Kidney epithelial cell (primary cell): ENCODE data around the gene HAPSTR1. TPM values are rescaled to one million over a fixed set of nuclear protein-coding genes. Genes with fewer than 3 reads are reported as not detected.

Experiments used
- DNase-seq: peaks from one replicate; pipeline ENCODE4 v3.0.0-alpha.2; 2010; ENCODE audit warnings: low read depth
- H3K27me3 ChIP-seq: 2 replicates; pipeline ENCODE4 v1.6.0; 2011; ENCODE audit warnings: low read length; ENCODE audit not compliant: control insufficient read depth, insufficient read depth
- H3K36me3 ChIP-seq: 2 replicates; pipeline ENCODE4 v1.5.1; 2011; ENCODE audit warnings: low read length; ENCODE audit not compliant: control insufficient read depth, insufficient read depth
- H3K4me3 ChIP-seq: 2 replicates; pipeline ENCODE4 v1.5.1; 2011; ENCODE audit warnings: low read depth, mild to moderate bottlenecking, control low read depth, low read length
- CTCF ChIP-seq: IDR thresholded peaks from 2 replicates; pipeline ENCODE4 v1.5.1; 2011; ENCODE audit warnings: mild to moderate bottlenecking, moderate library complexity, low read length, control low read depth, inconsistent platforms; ENCODE audit not compliant: insufficient read depth, poor library complexity, severe bottlenecking
- total RNA-seq: library from RNA; depleted of rRNA; stranded (reverse); fragments of >200 nt; gene quantifications from 2 replicates; pipeline ENCODE4 v1.2.3, GENCODE V29; 2015

Gene HAPSTR1
- total RNA-seq, 1 donor from 2014 or later = 78.2 TPM

- Histone ChIP-seq H3K4me3 (no peak overlapping the region), H3K36me3 (no peaks in the 10 kb centered on the region), H3K27me3 (no peaks in the 10 kb centered on the region)
- no peak for TF ChIP-seq CTCF
- DNase-seq = no peak
Observed at GRCh38 chr16:9115277-9115676, 23.8 kb downstream of the HAPSTR1 start.

GRCh38 chr16:9116141-9116540 is 24.7 kb downstream of the HAPSTR1 start:
- no peak for DNase-seq
- TF ChIP-seq CTCF = no peak

GRCh38 chr16:9118170-9118569 is 26.7 kb downstream of the HAPSTR1 start:
- no peak for TF ChIP-seq CTCF
- Histone ChIP-seq H3K27me3 (no peaks in the 10 kb centered on the region), H3K36me3 (no peaks in the 10 kb centered on the region), H3K4me3 (no peak overlapping the region)
- DNase-seq = no peak

More at GRCh38 chr16:9116141-9116540, 24.7 kb downstream of the HAPSTR1 start:
- Histone ChIP-seq H3K36me3 (no peaks in the 10 kb centered on the region), H3K27me3 (no peaks in the 10 kb centered on the region), H3K4me3 (no peak overlapping the region)

- no peak for DNase-seq
Observed at GRCh38 chr16:9119795-9120194, 28.4 kb downstream of the HAPSTR1 start.

GRCh38 chr16:9122342-9122741 is 30.9 kb downstream of the HAPSTR1 start:
- no peak for TF ChIP-seq CTCF
- no peak for DNase-seq
- Histone ChIP-seq H3K27me3 (no peaks in the 10 kb centered on the region), H3K36me3 (no peaks in the 10 kb centered on the region), H3K4me3 (no peak overlapping the region)

More at GRCh38 chr16:9119795-9120194, 28.4 kb downstream of the HAPSTR1 start:
- H3K36me3 ChIP-seq = no peaks in the 10 kb centered on the region
- no peak overlapping the region for H3K4me3 ChIP-seq
- no peaks in the 10 kb centered on the region for H3K27me3 ChIP-seq
- TF ChIP-seq CTCF = no peak

- Histone ChIP-seq H3K4me3 (no peak overlapping the region), H3K36me3 (no peaks in the 10 kb centered on the region), H3K27me3 (no peaks in the 10 kb centered on the region)
- no peak for TF ChIP-seq CTCF
- DNase-seq = no peak
Observed at GRCh38 chr16:9122969-9123368, 31.5 kb downstream of the HAPSTR1 start.
